CD8-positive, alpha-beta memory T cell (primary cell): ENCODE results near the gene ANO10. TPM values are rescaled to one million over a fixed set of nuclear protein-coding genes. Genes with fewer than 3 reads are reported as not detected.
"Not testable (repeated sequence)": the region's sequence is repeated elsewhere in the genome, so short reads cannot be mapped to it uniquely, and the experiment has no call there.

ENCODE experiments used
- CTCF ChIA-PET: fragments of 350-600 bp; sonication (Branson Sonifier 250); formaldehyde crosslinking; loops from one replicate; lab custom pipeline; 2021; ENCODE audit warnings: antibody characterized with exemption; lab: Charles Lee
- POLR2A ChIA-PET: fragments of 350-600 bp; sonication (Branson Sonifier 250); formaldehyde crosslinking; loops from one replicate; lab custom pipeline; 2021; ENCODE audit warnings: antibody characterized with exemption; lab: Charles Lee
- DNase-seq, 5 donors: peaks; one replicate each; pipeline versions ENCODE4 v3.0.0 to v3.0.0-alpha.2; 2020 to 2022; ENCODE audit warnings: mixed read lengths in 1 of 5
- H3K27ac ChIP-seq: one replicate; pipeline ENCODE4 v1.7.0; 2013; ENCODE audit warnings: low read depth, mild to moderate bottlenecking, low read length, moderate library complexity
- H3K27me3 ChIP-seq: 2 replicates; pipeline ENCODE4 v1.7.0; 2013; ENCODE audit warnings: low read length, mild to moderate bottlenecking; ENCODE audit not compliant: insufficient read depth, poor library complexity, severe bottlenecking
- H3K36me3 ChIP-seq: 2 replicates; pipeline ENCODE4 v1.7.0; 2013; ENCODE audit warnings: mild to moderate bottlenecking, low read length, moderate library complexity; ENCODE audit not compliant: insufficient read depth
- H3K4me1 ChIP-seq: 2 replicates; pipeline ENCODE4 v1.7.0; 2013; ENCODE audit warnings: mild to moderate bottlenecking, low read length, moderate library complexity; ENCODE audit not compliant: insufficient read depth
- H3K4me3 ChIP-seq: 2 replicates; pipeline ENCODE4 v1.7.0; 2013; ENCODE audit warnings: mild to moderate bottlenecking, low read length
- H3K9me3 ChIP-seq: 2 replicates; pipeline ENCODE4 v1.7.0; 2013; ENCODE audit warnings: mild to moderate bottlenecking, low read length
- H3K27ac Mint-ChIP-seq, 8 donors: one replicate each; pipeline ENCODE4 v1.8.0; 2020 to 2021; ENCODE audit warnings: mixed read lengths in 8 of 8, mild to moderate bottlenecking in 6 of 8, inconsistent platforms in 3 of 8, moderate library complexity in 3 of 8
- H3K27me3 Mint-ChIP-seq, 2 donors: one replicate each; pipeline ENCODE4 v1.8.0; 2020 to 2021; ENCODE audit warnings: mixed read lengths in 2 of 2, mild to moderate bottlenecking in 1 of 2, moderate library complexity in 1 of 2
- H3K36me3 Mint-ChIP-seq, 3 donors: one replicate each; pipeline ENCODE4 v1.8.0; 2020 to 2021; ENCODE audit warnings: mixed read lengths in 3 of 3, inconsistent platforms in 1 of 3, mild to moderate bottlenecking in 1 of 3
- H3K4me1 Mint-ChIP-seq, 3 donors: one replicate each; pipeline ENCODE4 v1.8.0; 2020 to 2021; ENCODE audit warnings: mixed read lengths in 3 of 3, inconsistent platforms in 1 of 3, mild to moderate bottlenecking in 1 of 3
- H3K4me3 Mint-ChIP-seq, 7 donors: one replicate each; pipeline ENCODE4 v1.8.0; 2020 to 2021; ENCODE audit warnings: mixed read lengths in 7 of 7, mild to moderate bottlenecking in 6 of 7, moderate library complexity in 4 of 7, inconsistent platforms in 2 of 7
- H3K9me3 Mint-ChIP-seq, 5 donors: one replicate each; pipeline ENCODE4 v1.8.0; 2020 to 2022; ENCODE audit warnings: mixed read lengths in 5 of 5, mild to moderate bottlenecking in 3 of 5, moderate library complexity in 2 of 5, inconsistent platforms in 1 of 5
- polyA plus RNA-seq: library from polyadenylated mRNA; unstranded; fragments of 300-500 nt; fragmentation: Illumina TruSeq; gene quantifications from one replicate; pipeline ENCODE4 v1.2.3, GENCODE V29; 2021
- total RNA-seq, 2 experiments: library from RNA; stranded (reverse); gene quantifications; one replicate each; pipeline ENCODE4 v1.2.3, GENCODE V29; 2021

The ANO10 gene
- total and polyA plus RNA-seq, 3 experiments from 2014 or later = 8.1 to 12.3 (median 9.1) TPM

- POLR2A ChIA-PET = no interaction called here
- no peaks in the 10 kb centered on the region for H3K27me3 Mint-ChIP-seq
These were observed 61.9 kb downstream of the ANO10 start for GRCh38 chr3:43559961-43560360.

GRCh38 chr3:43558171-43558570 lies 63.6 kb downstream of the ANO10 start:
- ChIA-PET CTCF (interaction anchor here (1.5 kb wide), 1 partner anchor 14 kb away, joined by 3 read pairs; no protein-coding TSS in a partner anchor), POLR2A (no interaction called here)
- no peak for DNase-seq
- H3K4me3 ChIP-seq = no peak overlapping the region
- Mint-ChIP-seq H3K36me3 (peaks cover 15 to 26% (median 16%) of the 10 kb centered on the region in 3 donors), H3K9me3 (no peaks in the 10 kb centered on the region), H3K4me1 (no peaks in the 10 kb centered on the region), H3K4me3 (no peak overlapping the region), H3K27ac (no peak overlapping the region), H3K27me3 (no peaks in the 10 kb centered on the region)
- no peak overlapping the region for H3K27ac ChIP-seq
- H3K9me3 ChIP-seq = no peaks in the 10 kb centered on the region
- H3K36me3 ChIP-seq = no peaks in the 10 kb centered on the region
- no peaks in the 10 kb centered on the region for H3K4me1 ChIP-seq
- H3K27me3 ChIP-seq = no peaks in the 10 kb centered on the region

More at GRCh38 chr3:43559961-43560360, 61.9 kb downstream of the ANO10 start:
- H3K9me3 ChIP-seq = no peaks in the 10 kb centered on the region
- H3K4me3 Mint-ChIP-seq = no peak overlapping the region
- no peaks in the 10 kb centered on the region for H3K4me1 Mint-ChIP-seq
- H3K27ac ChIP-seq = no peak overlapping the region
- H3K4me3 ChIP-seq = no peak overlapping the region
- peak overlapping the region in 1 of 8 donors; percentile 13 for H3K27ac Mint-ChIP-seq
- CTCF ChIA-PET = no interaction called here
- no peaks in the 10 kb centered on the region for H3K9me3 Mint-ChIP-seq
- peaks cover 15 to 18% (median 15%) of the 10 kb centered on the region in 3 donors for H3K36me3 Mint-ChIP-seq
- H3K36me3 ChIP-seq = no peaks in the 10 kb centered on the region
- H3K4me1 ChIP-seq = no peaks in the 10 kb centered on the region
- no peaks in the 10 kb centered on the region for H3K27me3 ChIP-seq
- DNase-seq = no peak

- no peak for DNase-seq
- ChIA-PET CTCF (no interaction called here), POLR2A (no interaction called here)
- H3K27ac ChIP-seq = no peak overlapping the region
- H3K4me1 Mint-ChIP-seq = no peaks in the 10 kb centered on the region
- H3K4me3 Mint-ChIP-seq = no peak overlapping the region
- no peaks in the 10 kb centered on the region for H3K9me3 ChIP-seq
- no peak overlapping the region for H3K4me3 ChIP-seq
- no peaks in the 10 kb centered on the region for H3K27me3 ChIP-seq
- no peaks in the 10 kb centered on the region for H3K9me3 Mint-ChIP-seq
- no peaks in the 10 kb centered on the region for H3K27me3 Mint-ChIP-seq
- no peaks in the 10 kb centered on the region for H3K4me1 ChIP-seq
- H3K27ac Mint-ChIP-seq = no peak overlapping the region
- H3K36me3 Mint-ChIP-seq = peaks cover 7 to 16% (median 14%) of the 10 kb centered on the region in 3 donors
- peaks cover 5% of the 10 kb centered on the region for H3K36me3 ChIP-seq
These were observed 72.1 kb downstream of the ANO10 start for GRCh38 chr3:43549626-43550290.

- H3K4me3 Mint-ChIP-seq, H3K27me3 Mint-ChIP-seq, H3K4me1 ChIP-seq, H3K36me3 ChIP-seq, POLR2A ChIA-PET, H3K4me3 ChIP-seq, H3K27ac ChIP-seq, H3K36me3 Mint-ChIP-seq, H3K4me1 Mint-ChIP-seq, H3K9me3 Mint-ChIP-seq, H3K27me3 ChIP-seq, H3K9me3 ChIP-seq, H3K27ac Mint-ChIP-seq: not testable (repeated sequence)
- CTCF ChIA-PET = interaction anchor here (0.6 to 2.3 kb wide), 9 partner anchors 8 to 656 kb away, joined by 3 to 6 read pairs (median 3); no protein-coding TSS in a partner anchor
- DNase-seq = peak in 2 of 5 donors; percentile 40 to 47
These were observed 77.5 kb downstream of the ANO10 start for GRCh38 chr3:43544277-43544676.

GRCh38 chr3:43542328-43543043 lies 79.3 kb downstream of the ANO10 start:
- Mint-ChIP-seq H3K27ac (no peak overlapping the region), H3K4me3 (no peak overlapping the region), H3K4me1 (no peaks in the 10 kb centered on the region), H3K27me3 (peaks cover 0 to 2% of the 10 kb centered on the region in 2 donors), H3K36me3 (peaks cover 0 to 7% (median 4%) of the 10 kb centered on the region in 3 donors), H3K9me3 (no peaks in the 10 kb centered on the region)
- Histone ChIP-seq H3K9me3 (no peaks in the 10 kb centered on the region), H3K27me3 (no peaks in the 10 kb centered on the region), H3K27ac (no peak overlapping the region), H3K4me3 (no peak overlapping the region), H3K36me3 (no peaks in the 10 kb centered on the region), H3K4me1 (no peaks in the 10 kb centered on the region)
- CTCF ChIA-PET = no interaction called here
- POLR2A ChIA-PET = no interaction called here
- no peak for DNase-seq

- Mint-ChIP-seq H3K9me3 (no peaks in the 10 kb centered on the region), H3K36me3 (peaks cover 0 to 6% (median 0%) of the 10 kb centered on the region in 3 donors), H3K27ac (no peak overlapping the region), H3K4me3 (no peak overlapping the region), H3K4me1 (no peaks in the 10 kb centered on the region), H3K27me3 (peaks cover 0 to 2% of the 10 kb centered on the region in 2 donors)
- Histone ChIP-seq H3K9me3 (no peaks in the 10 kb centered on the region), H3K27ac (no peak overlapping the region), H3K4me1 (no peaks in the 10 kb centered on the region), H3K4me3 (no peak overlapping the region), H3K36me3 (no peaks in the 10 kb centered on the region), H3K27me3 (no peaks in the 10 kb centered on the region)
- POLR2A ChIA-PET = no interaction called here
- no peak for DNase-seq
- CTCF ChIA-PET = no interaction called here
These were observed 81.2 kb downstream of the ANO10 start for GRCh38 chr3:43540624-43541023.

GRCh38 chr3:43539321-43539720 lies 82.5 kb downstream of the ANO10 start:
- no peak overlapping the region for H3K27ac ChIP-seq
- peak overlapping the region in 2 of 8 donors; percentile 13 to 73 for H3K27ac Mint-ChIP-seq
- peaks cover 0 to 2% of the 10 kb centered on the region in 2 donors for H3K27me3 Mint-ChIP-seq

GRCh38 chr3:43537225-43537624 lies 84.6 kb downstream of the ANO10 start:
- Mint-ChIP-seq H3K9me3 (no peaks in the 10 kb centered on the region), H3K27me3 (peaks cover 0 to 2% of the 10 kb centered on the region in 2 donors), H3K27ac (no peak overlapping the region), H3K4me3 (no peak overlapping the region), H3K36me3 (peaks cover 0 to 6% (median 0%) of the 10 kb centered on the region in 3 donors), H3K4me1 (no peaks in the 10 kb centered on the region)
- Histone ChIP-seq H3K9me3 (no peaks in the 10 kb centered on the region), H3K27ac (no peak overlapping the region), H3K36me3 (no peaks in the 10 kb centered on the region), H3K4me3 (no peak overlapping the region), H3K4me1 (no peaks in the 10 kb centered on the region), H3K27me3 (no peaks in the 10 kb centered on the region)
- ChIA-PET POLR2A (no interaction called here), CTCF (interaction anchor here (1.7 kb wide), 1 partner anchor 661 kb away, joined by 6 read pairs; no protein-coding TSS in a partner anchor)
- DNase-seq = no peak

More at GRCh38 chr3:43539321-43539720, 82.5 kb downstream of the ANO10 start:
- H3K4me1 ChIP-seq = no peaks in the 10 kb centered on the region
- Mint-ChIP-seq H3K4me1 (no peaks in the 10 kb centered on the region), H3K36me3 (peaks cover 0 to 6% (median 0%) of the 10 kb centered on the region in 3 donors), H3K9me3 (no peaks in the 10 kb centered on the region), H3K4me3 (no peak overlapping the region)
- H3K9me3 ChIP-seq = no peaks in the 10 kb centered on the region
- CTCF ChIA-PET = no interaction called here
- H3K4me3 ChIP-seq = no peak overlapping the region
- no peaks in the 10 kb centered on the region for H3K36me3 ChIP-seq
- no peaks in the 10 kb centered on the region for H3K27me3 ChIP-seq
- POLR2A ChIA-PET = no interaction called here
- no peak for DNase-seq
